Measurements from ENCODE around the gene PIH1D1.

DNA sequence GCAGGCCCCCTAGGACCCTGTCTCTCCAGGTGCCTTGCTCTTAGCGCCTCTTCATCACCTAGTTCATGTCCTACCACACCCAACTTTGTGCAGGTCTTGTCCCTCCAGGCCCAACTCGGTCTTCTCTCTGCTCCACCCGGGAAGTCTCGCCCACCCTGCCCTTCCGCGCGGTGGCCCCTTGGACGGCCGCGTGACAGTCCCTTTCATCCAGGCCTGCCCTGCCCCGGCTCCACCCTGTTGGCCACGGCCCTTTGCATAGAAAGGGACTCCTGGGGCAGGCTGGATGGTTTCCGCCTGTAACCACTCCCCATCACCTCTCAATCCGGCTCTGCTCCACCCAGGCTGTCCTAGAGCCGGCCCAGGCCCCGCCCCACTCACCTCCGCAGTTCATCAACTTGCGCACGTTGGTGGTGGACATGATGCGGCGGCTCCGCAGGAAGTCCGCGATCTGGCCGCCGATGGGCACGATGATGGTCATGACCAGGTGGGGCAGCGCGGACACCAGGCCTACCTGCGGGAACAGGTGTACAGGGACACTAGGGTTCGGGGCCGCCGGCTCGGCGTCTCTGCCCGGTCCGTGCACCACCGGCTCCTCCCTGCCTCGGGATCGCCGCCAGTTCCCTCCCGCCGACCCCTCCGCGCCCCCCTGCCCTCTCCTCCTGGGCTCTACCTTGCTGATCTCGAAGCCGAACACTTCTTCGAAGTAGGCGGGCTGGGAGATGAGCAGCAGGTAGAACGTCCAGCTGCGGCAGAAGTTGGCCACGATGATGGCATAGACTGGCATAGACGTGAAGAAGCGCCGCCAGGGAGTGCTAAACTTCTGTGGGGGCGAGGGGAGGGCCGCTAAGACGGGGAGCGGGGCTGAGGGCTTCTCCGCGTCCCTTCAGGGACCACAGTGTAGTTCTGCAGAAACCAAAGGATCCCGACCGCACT lies 19.2 kb downstream of the PIH1D1 start:
- TF ChIP-seq CBX3 (IDR thresholded peaks at IDR 0.05; ENCODE audit: borderline replicate concordance, low read depth) (no peak), ETV6 (conservative IDR thresholded peaks at IDR 0.05 in 1 of 2, IDR thresholded peaks at IDR 0.05 in 1 of 2; ENCODE audit: borderline replicate concordance in 1 of 2, low read depth in 1 of 2) (no peak), ESRRA (IDR thresholded peaks at IDR 0.05; ENCODE audit: low read length) (no peak), STAT3 (IDR thresholded peaks at IDR 0.05; ENCODE audit: low read depth, low read length) (no peak)
